Superior temporal gyrus (tissue), 1 donor: Measurements from ENCODE around the gene INSM1.

Source experiments
- DNase-seq: peaks from one replicate; pipeline ENCODE4 v3.0.0-alpha.2; 2016; ENCODE audit errors: extremely low spot score

INSM1 gene

GRCh38 chr20:20393207-20394120 is 25.6 kb downstream of the INSM1 start:
- no peak for DNase-seq

- DNase-seq = no peak
Measured at GRCh38 chr20:20395087-20395486, 27.2 kb downstream of the INSM1 start.

GRCh38 chr20:20395903-20396568 is 28.1 kb downstream of the INSM1 start:
- no peak for DNase-seq

GRCh38 chr20:20396794-20397193 is 28.9 kb downstream of the INSM1 start:
- DNase-seq = no peak

- DNase-seq = no peak
Measured at GRCh38 chr20:20398123-20398522, 30.2 kb downstream of the INSM1 start.

GRCh38 chr20:20399531-20400500 is 31.9 kb downstream of the INSM1 start:
- no peak for DNase-seq

GRCh38 chr20:20401991-20402390 is 34.1 kb downstream of the INSM1 start:
- no peak for DNase-seq

GRCh38 chr20:20404633-20405032 is 36.7 kb downstream of the INSM1 start:
- DNase-seq = no peak

- no peak for DNase-seq
Measured at GRCh38 chr20:20405623-20406022, 37.7 kb downstream of the INSM1 start.

- no peak for DNase-seq
Measured at GRCh38 chr20:20406306-20406705, 38.4 kb downstream of the INSM1 start.

- peak; percentile 83 for DNase-seq
Measured at GRCh38 chr20:20407891-20408805, 40.2 kb downstream of the INSM1 start.

- DNase-seq = no peak
Measured at GRCh38 chr20:20409331-20409730, 41.4 kb downstream of the INSM1 start.

GRCh38 chr20:20410678-20411077 is 42.8 kb downstream of the INSM1 start:
- peak; percentile 78 for DNase-seq

- DNase-seq = no peak
Measured at GRCh38 chr20:20411402-20411801, 43.5 kb downstream of the INSM1 start.

- no peak for DNase-seq
Measured at GRCh38 chr20:20411836-20412235, 43.9 kb downstream of the INSM1 start.

GRCh38 chr20:20412750-20413149 is 44.8 kb downstream of the INSM1 start:
- DNase-seq = no peak

- DNase-seq = no peak
Measured at GRCh38 chr20:20413810-20414281, 45.9 kb downstream of the INSM1 start.

GRCh38 chr20:20414640-20415220 is 46.8 kb downstream of the INSM1 start:
- no peak for DNase-seq

GRCh38 chr20:20415321-20415720 is 47.4 kb downstream of the INSM1 start:
- no peak for DNase-seq
